ENCODE measurements around the gene DDTL.
"Not testable (repeated sequence)": the region's sequence is repeated elsewhere in the genome, so short reads cannot be mapped to it uniquely, and the experiment has no call there.

The DDTL gene

DNA sequence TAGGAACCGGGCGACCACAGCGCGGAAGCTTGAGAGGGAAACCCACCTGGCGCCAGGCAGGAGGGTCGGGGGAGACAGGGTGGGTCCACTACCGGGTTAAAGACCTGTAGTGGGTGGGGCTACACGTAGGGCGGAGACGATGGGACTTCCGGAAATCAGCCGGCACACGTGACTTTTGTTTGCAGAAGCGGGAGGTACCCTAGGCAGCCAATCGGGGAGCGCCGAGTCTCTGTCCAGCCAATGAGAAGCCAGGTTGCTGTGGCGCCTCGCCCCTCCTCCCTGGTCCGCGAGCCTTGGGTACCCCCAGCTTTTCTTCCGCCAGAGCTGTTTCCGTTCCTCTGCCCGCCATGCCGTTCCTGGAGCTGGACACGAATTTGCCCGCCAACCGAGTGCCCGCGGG is at the start of gene DDTL:
DDTL (plus strand) TSS at position 321 of the 400 bp plus-strand sequence; CDS start at position 348, 27 bp downstream.
- DNase-seq: not testable (repeated sequence)

DNA sequence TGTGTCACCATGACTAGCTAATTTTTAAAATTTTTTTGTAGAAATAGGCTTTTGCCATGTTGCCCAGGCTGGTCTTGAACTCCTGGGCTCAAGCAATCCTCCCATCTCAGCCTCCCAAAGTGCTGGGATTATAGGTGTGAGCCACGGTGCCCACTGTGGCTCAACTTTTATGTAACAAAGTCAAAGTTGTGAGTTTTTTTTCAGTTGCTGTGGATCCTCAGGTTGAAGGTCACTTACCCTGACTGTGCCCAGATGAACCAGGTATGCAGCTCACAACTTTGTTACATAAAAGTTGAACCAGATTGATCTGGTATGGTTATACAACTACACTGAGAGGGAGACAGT is 46.4 kb upstream of the DDTL start:
- DNase-seq: not testable (repeated sequence)

DNA sequence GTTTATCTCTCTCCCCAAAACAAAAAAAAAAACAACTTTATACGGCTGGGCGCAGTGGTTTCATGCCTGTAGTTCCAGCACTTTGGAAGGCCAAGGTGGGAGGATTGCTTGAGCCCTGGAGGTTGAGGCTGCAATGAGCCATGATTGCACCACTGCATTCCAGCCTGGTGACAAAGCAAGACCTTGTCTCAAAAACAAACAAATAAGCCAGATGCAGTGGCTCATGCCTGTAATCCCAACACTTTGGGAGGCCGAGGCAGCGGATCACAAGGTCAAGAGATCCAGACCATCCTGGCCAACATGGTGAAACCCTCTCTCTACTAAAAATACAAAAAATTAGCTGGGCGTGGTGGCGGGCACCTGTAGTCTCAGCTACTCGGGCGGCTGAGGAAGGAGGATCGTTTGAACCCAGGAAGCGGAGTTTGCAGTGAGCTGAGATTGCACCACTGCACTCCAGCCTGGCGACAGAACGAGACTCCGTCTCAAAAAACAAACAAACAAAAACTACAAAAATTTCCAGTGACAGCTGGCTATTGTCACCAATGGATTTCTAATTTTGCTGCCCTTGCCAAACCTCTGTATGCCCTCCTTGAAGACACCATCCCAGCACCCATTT is 45.0 kb upstream of the DDTL start:
- not testable (repeated sequence) for DNase-seq

DNA sequence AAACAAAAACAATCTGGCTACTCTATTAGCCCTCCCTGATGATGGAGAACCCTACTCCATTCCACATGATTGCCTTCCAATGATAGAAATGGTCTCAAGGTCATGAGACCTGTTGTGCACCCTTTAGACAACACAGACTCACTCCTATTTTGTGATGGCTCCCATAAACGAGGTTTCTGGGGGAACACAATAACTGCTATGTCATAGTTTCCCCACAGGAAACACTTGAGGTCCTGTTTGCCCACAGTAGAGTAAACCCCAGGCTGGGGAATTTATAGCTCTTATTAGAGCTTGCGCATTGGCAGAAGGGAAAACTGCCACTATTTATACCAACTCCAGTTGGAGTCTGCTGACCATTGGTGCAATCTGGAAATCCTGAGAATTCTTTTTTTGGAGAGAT is 43.8 kb upstream of the DDTL start:
- DNase-seq: no peak

DNA sequence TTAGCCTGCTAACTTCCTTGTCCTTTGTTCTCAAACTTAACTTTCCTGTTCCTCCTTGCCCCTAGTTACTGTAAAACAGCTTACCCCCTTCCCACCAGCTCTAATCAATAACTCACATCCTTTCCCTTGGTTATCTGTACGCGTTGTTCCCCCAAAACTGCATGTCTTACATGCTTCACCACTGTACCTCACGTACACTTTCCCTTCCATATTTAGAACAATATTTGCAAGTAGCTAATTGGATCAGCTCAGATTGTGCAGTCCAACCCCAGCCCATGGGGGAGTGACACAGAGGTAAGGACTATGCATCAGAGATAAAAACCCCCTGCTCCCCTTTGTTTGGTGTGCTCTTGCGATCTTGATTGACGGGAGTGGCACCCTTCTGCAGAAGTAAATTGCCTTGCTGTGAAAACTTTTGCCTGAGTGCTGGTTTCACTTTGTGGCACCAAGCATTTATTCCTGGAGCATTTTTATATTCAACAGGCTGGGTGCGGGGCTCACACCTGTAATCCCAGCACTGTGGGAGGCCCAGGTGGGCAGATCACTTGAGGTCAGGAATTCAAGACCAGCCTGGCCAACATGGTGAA is 41.6 kb upstream of the DDTL start:
- DNase-seq: no peak

DNA sequence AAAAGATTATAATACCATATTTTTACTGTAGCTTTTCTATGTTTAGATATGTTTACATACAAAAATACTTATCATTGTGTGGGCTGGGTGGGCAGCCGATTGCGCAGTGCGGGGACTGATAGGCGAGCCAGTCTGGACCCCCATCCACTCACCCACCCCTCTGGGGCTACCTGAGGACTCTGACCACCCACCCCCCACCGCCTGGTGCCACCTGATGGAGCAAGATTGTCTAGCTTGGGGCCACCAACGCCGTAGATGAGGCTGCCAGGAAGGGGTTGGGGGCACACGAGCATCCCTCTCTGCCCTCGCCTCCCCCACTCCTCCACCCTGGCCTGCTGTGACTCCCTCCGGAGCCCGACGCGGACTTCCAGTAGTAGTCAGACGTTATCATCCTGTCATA is 40.1 kb upstream of the DDTL start:
- DNase-seq: no peak

DNA sequence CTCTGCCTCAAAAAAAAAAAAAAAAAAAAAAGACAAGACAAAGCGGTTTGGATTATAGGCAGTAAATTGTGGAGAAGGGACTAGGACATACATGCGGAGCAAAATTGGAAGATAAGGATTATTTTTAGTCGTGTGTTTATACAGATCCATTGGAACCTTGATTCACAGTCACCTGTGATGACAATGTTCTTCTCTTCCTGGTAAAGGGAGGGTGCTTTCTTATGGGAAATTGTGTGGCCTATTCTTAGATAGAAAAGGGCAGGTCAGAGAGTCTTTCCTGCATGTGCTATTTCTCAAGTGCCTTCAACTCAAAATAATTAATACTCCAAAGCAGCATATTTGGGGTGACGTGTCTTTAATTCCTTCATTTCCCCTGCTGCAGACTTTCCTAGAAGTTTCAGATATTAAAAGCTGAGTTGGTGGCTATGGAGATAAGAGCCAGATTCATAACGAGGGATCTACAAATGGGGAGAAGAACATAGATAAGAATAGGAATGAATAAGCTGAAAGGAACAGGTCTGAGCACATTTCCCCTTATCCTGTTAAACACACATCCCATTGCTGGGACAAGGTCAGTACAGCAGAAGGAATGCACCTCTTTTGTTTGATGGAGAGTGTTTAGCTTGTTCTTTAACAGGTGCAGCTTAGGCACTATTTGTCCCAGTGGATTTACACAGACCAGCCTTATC is 28.2 kb upstream of the DDTL start:
- DNase-seq: no peak

DNA sequence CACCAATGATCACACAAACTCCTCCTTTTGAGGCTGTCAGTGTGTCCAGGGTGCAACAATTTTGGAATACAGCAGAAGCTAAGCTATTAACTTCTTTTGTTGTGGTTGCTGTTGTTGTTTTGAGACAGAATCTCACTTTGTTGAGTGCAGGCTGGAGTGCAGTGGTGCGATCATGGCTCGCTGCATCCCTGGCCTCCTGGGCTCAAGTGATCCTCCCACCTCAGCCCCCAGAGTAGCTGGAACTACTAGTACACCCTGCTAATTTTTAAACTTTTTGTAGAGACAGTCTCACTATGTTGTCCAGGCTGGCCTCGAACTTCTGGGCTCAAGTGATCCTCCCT is 27.7 kb upstream of the DDTL start:
- DNase-seq: no peak

DNA sequence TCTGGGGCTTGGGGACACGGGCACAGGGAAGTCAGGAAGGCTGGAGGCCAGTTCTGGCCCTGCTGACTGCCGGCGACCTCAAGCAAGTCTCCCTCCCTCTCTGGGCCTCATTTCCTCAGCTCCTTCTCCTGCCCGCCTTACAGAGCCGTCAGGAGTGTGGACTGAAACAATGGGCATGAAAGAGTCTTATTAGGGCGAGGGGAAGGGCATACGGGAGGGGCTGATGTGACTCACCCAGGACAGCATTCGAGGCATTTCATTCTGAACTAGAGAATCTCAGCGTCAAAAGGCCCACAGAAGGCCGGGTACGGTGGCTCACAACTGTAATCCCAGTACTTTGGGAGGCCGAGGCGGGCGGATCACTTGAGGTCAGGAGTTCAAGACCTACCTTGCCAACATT is 26.5 kb upstream of the DDTL start:
- DNase-seq: not testable (repeated sequence)

DNA sequence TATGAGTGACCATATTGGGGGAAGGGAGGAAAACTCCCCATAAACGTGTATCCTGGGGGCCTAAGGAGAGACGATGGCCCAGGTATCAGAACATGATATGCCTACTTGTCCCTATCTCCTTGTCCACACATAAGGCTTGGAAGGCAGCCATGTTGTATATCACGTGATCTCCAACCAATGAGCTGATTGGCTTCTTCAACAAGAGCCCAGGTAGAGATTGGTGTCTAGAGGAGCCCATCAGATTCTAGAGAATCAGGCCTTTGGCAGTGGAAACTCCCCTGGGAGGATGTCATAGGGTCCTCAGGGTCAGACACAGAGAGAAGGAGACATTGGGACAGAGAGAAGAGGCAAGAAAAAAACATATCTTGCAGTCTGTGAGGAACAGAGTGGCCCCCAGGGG is 19.3 kb upstream of the DDTL start:
- DNase-seq: not testable (repeated sequence)

DNA sequence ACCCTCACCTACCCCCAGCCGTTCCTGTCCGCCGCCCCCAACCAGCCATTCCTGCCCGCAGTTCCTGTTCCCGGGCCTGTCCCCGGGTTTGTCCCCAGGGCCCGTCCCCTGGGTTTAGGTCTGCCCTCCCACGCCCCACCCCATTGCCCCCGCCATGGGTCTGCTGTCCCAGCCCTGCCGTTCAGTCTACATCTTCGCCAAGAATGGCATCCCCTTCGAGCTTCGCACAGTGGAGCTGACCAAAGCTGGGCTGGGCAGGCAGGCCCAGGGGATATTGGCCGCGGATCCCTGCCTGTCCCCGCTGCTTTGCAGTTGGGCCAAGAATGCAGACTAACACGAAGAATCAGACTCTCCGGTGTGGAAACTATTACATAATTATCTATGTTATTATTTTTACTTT is 16.9 kb upstream of the DDTL start:
- DNase-seq: not testable (repeated sequence)

DNA sequence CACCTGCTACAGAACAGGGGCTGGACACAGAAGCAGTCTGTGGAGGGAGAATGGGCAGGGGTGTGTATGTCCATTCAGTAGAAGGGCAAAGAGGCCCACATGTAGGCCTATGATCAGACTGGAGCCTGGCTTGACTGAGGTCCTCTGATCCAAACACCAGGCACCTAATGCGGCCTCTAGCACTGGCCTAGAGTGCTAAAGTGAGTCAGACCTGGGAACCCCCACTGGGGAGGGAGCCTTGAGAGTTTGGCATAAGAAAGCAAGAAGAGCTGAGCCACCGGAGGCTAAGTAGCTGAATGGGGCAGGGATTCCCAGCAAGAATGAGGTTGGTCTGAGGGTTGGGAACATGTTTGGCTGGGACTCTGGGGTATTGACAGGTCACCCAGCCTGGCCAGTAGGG is 15.3 kb upstream of the DDTL start:
- DNase-seq: not testable (repeated sequence)

DNA sequence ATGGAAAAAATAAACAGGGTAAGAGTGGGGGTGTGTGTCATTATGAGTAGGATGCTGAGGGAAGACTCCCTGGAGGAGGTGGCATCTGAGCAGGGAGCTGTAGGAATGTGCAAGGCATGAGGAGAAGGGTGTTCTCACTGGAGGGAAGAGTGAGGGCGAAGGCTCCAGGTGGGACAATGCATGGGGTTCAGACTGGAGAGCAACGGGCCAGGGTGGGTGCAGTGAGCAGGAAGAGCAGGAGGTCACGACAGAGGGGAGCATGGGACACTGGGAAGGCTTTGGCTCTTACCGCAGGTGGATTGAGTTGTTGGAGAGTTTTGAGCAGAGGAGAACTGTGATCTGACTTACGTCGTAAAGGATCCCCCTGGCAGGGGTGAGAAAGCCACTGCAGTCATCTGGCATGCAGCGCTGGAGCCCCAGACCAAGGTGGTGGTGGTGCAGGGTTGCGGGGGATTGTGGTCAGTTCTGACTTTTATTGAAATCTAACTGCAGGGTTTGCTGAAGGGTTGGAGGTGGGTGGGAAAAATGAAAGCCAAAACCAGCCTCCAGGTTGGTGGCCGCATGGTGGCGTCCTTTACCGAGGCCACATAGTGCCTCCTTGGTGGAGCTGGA is 13.8 kb upstream of the DDTL start:
- not testable (repeated sequence) for DNase-seq

DNA sequence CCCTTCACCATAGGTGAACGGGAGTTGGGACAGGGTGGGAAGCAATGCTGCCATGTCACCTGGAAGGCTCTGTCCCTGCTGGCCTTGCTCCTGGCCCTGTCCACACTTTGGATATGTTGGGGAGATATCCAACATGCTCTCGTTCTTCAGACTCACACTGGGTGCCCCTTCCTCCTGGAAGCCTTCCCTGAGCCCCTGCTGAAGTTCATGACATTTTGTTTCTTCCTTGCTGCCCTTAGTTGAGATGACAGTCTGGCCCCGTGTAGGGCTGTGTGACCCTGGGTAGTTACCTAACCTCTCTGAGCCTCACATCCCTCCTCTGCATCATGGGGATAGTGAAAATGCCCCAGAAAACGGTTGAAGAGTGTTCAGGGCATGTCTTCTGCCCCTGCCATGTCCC is 13.2 kb upstream of the DDTL start:
- DNase-seq: not testable (repeated sequence)

DNA sequence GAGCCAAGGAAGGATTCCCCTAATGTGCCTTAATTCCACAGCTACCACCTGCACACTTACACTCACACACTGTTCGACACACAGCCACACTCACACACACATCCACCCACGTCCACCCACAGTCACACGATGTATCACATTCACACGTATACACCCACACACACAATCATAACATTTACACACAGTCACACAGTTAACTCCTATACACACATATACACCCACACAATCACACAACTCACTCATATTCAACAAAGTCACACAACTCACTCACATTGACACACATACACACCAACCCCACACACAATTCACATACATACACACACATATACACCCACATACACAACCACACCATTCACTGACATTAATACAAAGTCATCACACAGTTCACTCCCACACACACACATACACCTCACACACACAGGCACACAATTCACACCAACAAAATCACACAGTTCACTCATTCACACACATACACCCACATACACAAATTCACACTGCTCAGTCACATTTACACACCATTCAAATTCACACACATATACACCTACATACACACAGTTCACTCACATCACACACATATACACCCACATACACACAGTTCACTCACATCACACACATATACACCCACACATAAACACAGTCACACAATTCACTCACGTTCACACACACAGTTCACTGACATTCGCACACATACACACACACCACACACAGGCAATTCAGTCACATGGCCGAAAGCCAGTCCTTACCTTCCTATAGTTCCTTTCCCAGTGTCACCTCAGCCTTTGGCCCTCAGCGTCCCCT is 12.3 kb upstream of the DDTL start:
- DNase-seq: not testable (repeated sequence)

DNA sequence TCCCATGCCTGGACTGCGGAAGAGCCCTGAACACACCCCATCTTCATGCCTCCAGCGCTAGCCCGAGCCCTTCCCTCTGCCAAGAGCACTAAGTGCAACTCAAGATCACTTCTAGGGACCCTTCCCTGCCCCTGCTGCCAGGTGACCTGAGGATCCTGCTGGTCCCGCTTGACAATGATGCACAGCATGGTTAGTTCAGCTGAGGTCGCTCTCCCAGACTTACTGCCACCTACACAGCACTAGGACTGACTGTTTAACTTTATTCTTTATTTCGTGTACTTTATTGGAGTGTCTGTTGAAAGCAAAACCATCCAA is 11.7 kb upstream of the DDTL start:
- not testable (repeated sequence) for DNase-seq

DNA sequence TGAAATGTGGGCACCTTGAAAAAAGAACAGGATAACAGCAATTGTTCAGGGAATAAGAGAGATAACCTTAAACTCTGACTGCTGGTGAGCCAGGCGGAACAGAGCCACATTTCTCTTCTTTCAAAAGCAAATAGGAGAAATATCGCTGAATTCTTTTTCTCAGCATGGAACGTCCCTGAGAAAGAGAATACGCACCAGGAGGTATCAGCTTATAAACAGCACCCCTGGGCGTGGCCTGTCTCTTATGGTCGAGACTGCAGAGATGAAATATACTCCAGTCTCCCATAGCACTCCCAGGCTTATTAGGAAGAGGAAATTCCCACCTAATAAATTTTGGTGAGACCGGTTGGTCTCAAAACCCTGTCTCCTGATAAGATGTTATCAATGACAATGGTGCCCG is 10.8 kb upstream of the DDTL start:
- DNase-seq: not testable (repeated sequence)

DNA sequence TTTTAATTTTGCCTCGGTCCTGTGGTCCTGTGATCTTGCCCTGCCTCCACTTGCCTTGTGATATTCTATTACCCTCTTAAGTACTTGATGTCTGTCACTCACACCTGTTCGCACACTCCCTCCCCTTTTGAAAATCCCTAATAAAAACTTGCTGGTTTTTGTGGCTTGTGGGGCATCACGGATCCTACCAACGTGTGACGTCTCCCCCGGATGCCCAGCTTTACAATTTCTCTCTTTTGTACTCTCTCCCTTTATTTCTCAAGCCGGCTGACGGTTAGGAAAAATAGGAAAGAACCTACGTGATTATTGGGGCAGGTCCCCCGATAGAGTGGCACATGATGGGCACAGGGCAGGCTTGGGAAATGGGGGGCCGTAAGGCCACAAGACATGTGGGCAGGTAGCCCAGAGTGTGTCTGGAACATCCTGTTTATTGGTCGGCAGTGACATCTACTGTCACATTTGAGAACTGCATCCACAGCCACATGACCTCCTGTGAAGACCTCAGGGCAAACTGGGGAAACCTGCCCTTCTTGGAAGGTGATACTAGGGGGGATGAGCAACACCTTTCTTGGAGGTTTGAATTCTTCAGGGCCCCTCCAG is 10.3 kb upstream of the DDTL start:
- peak; percentile 44 for DNase-seq

DNA sequence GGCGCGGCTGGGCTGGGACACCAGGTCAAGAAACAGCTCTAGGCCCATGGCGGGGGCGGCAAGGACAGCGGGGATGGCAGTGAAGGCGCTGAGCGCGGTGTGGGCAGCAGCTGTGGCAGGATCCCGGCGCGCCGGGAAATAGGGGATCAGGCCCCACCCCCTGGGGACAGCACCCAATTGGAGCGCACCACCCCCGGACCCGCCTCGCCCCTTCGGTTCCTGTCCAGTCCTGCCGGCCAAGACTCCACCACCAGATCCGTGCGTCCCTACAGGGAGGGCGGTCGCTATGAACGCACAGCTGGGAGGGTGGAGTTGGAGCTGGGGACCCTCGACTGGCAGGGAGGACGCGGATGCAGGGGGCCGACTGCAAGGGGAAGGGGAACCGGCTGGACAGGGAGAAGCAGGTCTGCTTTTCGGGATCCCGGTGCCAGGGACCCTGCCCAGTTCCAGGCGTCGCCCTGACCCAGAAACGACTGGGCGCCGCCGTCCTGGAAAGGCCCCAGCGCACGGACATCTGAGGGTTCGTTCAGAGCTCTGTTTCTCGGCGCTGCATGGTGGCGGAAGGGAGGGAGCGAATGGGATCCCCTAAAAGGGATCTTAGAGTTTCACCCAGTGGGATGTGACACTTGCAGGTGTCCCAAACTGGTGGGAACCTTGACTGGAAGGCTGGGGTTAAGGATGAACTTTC is 5.5 kb upstream of the DDTL start, which contains the start of gene GSTT2B:
GSTT2B (minus strand) TSS at position 112 of the 688 bp plus-strand sequence; CDS start at position 48, 64 bp downstream.
- not testable (repeated sequence) for DNase-seq

DNA sequence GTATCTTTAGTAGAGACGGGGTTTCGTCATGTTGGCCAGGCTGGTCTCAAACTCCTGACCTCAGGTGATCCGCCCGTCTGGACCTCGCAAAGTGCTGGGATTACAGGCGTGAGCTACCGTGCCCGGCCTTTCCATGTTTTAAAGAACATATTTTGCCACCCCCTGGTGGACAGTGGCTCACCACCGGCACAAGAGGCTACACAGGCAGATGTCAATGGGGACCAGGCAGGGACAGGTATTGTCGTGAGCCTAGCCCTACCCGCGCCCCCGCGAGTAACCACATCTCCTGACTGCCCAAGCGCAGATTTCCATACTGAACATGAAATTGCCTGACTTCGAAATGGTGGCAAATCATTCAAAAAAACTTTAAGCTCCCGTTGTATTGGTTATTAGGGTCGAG is 594 bp upstream of the DDTL start:
- DNase-seq: not testable (repeated sequence)

DNA sequence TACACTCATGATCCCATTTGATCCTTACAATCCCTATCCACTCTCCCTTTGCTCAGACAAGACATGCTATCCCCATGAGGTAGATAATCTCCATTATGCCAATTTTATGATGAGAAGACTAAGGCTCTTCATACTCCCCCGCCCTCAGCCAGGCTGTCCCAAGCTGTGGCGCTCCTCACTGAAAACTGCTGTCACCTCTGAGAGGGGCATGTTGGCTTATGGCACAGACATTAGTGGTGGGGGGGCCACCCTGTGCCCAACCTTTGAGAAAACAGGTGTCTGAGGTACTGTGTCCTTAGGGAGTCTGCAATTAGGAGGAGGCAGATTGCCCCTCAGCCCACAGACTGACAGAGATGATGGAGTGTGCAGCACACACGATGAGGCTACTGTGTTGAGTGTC is 2.4 kb downstream of the DDTL start:
- no peak for DNase-seq

DNA sequence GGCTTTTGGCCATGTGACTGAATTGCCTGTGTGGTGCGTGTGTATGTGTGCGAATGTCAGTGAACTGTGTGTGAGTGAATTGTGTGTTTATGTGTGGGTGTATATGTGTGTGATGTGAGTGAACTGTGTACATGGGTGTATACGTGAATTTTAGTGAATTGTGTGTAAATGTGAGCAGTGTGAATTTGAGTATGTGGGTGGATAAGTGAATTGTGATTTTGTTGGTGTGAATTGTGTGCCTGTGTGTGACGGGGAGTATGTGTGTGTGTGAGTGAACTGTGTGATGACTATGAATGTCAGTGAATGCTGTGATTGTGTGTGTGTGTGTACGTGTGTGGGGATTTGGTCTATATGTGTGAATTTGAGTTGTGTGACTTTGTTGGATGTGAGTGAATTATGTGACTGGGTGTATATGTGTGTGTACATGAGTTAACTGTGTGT is 3.5 kb downstream of the DDTL start:
- no peak for DNase-seq

All from SHP77 treated with DMSO at 0.1 percent for 48 hours (cell line).